ENCODE data around the gene ACAD11. TPM values are rescaled to one million over a fixed set of nuclear protein-coding genes. Genes with fewer than 3 reads are reported as not detected.

The ACAD11 gene, protein sequence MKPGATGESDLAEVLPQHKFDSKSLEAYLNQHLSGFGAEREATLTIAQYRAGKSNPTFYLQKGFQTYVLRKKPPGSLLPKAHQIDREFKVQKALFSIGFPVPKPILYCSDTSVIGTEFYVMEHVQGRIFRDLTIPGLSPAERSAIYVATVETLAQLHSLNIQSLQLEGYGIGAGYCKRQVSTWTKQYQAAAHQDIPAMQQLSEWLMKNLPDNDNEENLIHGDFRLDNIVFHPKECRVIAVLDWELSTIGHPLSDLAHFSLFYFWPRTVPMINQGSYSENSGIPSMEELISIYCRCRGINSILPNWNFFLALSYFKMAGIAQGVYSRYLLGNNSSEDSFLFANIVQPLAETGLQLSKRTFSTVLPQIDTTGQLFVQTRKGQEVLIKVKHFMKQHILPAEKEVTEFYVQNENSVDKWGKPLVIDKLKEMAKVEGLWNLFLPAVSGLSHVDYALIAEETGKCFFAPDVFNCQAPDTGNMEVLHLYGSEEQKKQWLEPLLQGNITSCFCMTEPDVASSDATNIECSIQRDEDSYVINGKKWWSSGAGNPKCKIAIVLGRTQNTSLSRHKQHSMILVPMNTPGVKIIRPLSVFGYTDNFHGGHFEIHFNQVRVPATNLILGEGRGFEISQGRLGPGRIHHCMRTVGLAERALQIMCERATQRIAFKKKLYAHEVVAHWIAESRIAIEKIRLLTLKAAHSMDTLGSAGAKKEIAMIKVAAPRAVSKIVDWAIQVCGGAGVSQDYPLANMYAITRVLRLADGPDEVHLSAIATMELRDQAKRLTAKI
- total RNA-seq (13.6 TPM), polyA plus RNA-seq (ENCODE audit: insufficient read depth in 1 of 8, insufficient read length in 8 of 8, low replicate concordance in 1 of 8) (10 to 100 TPM in 6 of 8 donors, 1 to 10 TPM in 2; 7.4 to 16.7 (median 10.9) TPM)
- long read RNA-seq, donor 1, partial matches to known transcripts: 0 of 3 reads
- long read RNA-seq, donor 1, other reads (novel, unspliced or antisense): 0 of 3 reads
- long read RNA-seq, donor 2: 0 reads
- long read RNA-seq, donor 3, full-length matches to known transcripts: 2 of 2 reads
- long read RNA-seq, donor 3, partial matches to known transcripts: 0 of 2 reads
- long read RNA-seq, donor 3, other reads (novel, unspliced or antisense): 0 of 2 reads
- long read RNA-seq, donor 4: 0 reads
- long read RNA-seq, donor 5, full-length matches to known transcripts: 4 of 4 reads
- long read RNA-seq, donor 5, partial matches to known transcripts: 0 of 4 reads
- long read RNA-seq, donor 5, other reads (novel, unspliced or antisense): 0 of 4 reads
- long read RNA-seq, donor 6, full-length matches to known transcripts: 2 of 2 reads
- long read RNA-seq, donor 6, partial matches to known transcripts: 0 of 2 reads
- long read RNA-seq, donor 6, other reads (novel, unspliced or antisense): 0 of 2 reads
- long read RNA-seq, donor 7, full-length matches to known transcripts: 2 of 2 reads
- long read RNA-seq, donor 7, partial matches to known transcripts: 0 of 2 reads
- long read RNA-seq, donor 7, other reads (novel, unspliced or antisense): 0 of 2 reads
- long read RNA-seq, donor 8, full-length matches to known transcripts: 4 of 4 reads
- long read RNA-seq, donor 8, partial matches to known transcripts: 0 of 4 reads
- long read RNA-seq, donor 8, other reads (novel, unspliced or antisense): 0 of 4 reads
- long read RNA-seq, donor 9: 0 reads
- long read RNA-seq, donor 10, partial matches to known transcripts: 0 of 2 reads
- long read RNA-seq, donor 10, other reads (novel, unspliced or antisense): 0 of 2 reads
- long read RNA-seq, donor 11: 0 reads

DNA sequence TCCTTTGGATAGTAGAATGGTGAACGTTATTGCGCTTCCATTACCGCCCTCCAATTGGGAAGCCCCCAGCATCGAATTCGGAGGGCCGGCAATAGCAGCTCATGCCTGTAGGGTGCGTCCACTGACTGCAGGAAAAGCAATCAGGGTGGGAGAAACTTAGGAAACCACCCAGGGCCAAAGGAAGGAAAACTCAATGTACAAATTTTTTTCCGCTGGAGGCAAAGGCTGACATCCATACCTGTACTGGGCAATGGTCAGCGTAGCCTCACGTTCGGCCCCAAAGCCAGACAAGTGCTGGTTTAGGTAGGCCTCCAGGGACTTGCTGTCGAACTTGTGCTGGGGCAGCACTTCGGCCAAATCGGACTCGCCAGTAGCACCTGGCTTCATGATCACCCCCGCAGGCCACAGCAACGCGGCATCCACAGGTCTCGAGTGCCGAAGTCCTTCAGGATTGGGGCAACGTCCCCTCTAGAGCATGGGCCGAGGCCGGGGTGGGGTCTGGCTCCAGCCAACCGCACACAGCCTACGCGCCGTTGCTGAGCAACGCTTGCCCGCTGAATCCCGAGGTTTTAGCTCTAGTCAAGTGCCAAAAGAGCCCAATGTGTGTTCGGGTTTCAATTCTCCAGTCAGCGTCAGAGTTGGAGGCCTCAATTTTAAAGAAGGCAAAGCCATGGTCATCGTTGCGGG, at the start of gene ACAD11:
TSS of gene ACAD11 (minus strand) at position 445 of the 687 bp plus-strand sequence. CDS start at position 387, 58 bp downstream.
- peak; percentile 88 for DNase-seq
- Histone ChIP-seq H3K27me3 (ENCODE audit: control insufficient read depth, insufficient read depth, low read length) (no peaks in the 10 kb centered on the region), H3K27ac (ENCODE audit: low read length) (peak within 1 kb of the TSS; percentile 94), H3K4me3 (ENCODE audit: low read length) (peak within 1 kb of the TSS; percentile 69), H3K36me3 (ENCODE audit: control insufficient read depth, insufficient read depth, low read length) (no peaks in the 10 kb centered on the region), H3K4me1 (ENCODE audit: control insufficient read depth, insufficient read depth, low read length) (peaks cover 2% of the 10 kb centered on the region), H3K9me3 (replicated peaks; ENCODE audit: control insufficient read depth, low read depth, low read length) (no peaks in the 10 kb centered on the region)
- WGBS (ENCODE audit: insufficient coverage): 0% methylated on average over 29 of the region's 34 CpGs

GRCh38 chr3:132703733-132704132, 44.1 kb upstream of the ACAD11 start:
- H3K36me3 ChIP-seq (ENCODE audit: control insufficient read depth, insufficient read depth, low read length): peaks cover 32% of the 10 kb centered on the region
- DNase-seq: no peak
- H3K4me1 ChIP-seq (ENCODE audit: control insufficient read depth, insufficient read depth, low read length): no peaks in the 10 kb centered on the region
- no peak overlapping the region for H3K27ac ChIP-seq (ENCODE audit: low read length)
- no peaks in the 10 kb centered on the region for H3K27me3 ChIP-seq (ENCODE audit: control insufficient read depth, insufficient read depth, low read length)
- H3K4me3 ChIP-seq (ENCODE audit: low read length): no peak overlapping the region
- H3K9me3 ChIP-seq (replicated peaks; ENCODE audit: control insufficient read depth, low read depth, low read length): no peaks in the 10 kb centered on the region
- WGBS (ENCODE audit: insufficient coverage): 100% methylated on average over 1 of the region's 2 CpGs

- H3K36me3 ChIP-seq (ENCODE audit: control insufficient read depth, insufficient read depth, low read length): peaks cover 34% of the 10 kb centered on the region
- no peak overlapping the region for H3K27ac ChIP-seq (ENCODE audit: low read length)
- WGBS (ENCODE audit: insufficient coverage): no CpG with 5 or more reads among the region's 1 CpG
- no peaks in the 10 kb centered on the region for H3K9me3 ChIP-seq (replicated peaks; ENCODE audit: control insufficient read depth, low read depth, low read length)
- no peaks in the 10 kb centered on the region for H3K27me3 ChIP-seq (ENCODE audit: control insufficient read depth, insufficient read depth, low read length)
- H3K4me1 ChIP-seq (ENCODE audit: control insufficient read depth, insufficient read depth, low read length): no peaks in the 10 kb centered on the region
- no peak for DNase-seq
- no peak overlapping the region for H3K4me3 ChIP-seq (ENCODE audit: low read length)
Measured at GRCh38 chr3:132695422-132695821, 35.8 kb upstream of the ACAD11 start.

DNA sequence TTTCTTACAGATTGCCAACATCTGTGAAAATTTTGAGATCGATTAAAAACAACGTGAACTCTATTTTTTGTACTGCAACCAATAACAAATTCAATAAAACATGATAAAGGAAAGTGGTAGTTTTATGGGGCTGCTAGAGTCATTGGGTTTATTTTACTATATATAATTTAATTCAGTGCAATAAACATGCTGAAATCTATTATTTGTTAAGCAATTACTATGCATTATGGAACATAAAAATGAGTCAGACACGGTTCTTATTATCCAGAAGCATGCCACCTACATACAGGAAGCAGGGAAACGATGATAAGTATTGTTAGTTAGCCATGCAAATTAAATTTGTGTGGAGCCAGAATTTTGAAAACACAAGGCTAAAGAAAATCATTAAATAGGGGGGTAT, 35.4 kb upstream of the ACAD11 start:
- H3K4me1 ChIP-seq (ENCODE audit: control insufficient read depth, insufficient read depth, low read length): no peaks in the 10 kb centered on the region
- no peak overlapping the region for H3K27ac ChIP-seq (ENCODE audit: low read length)
- H3K4me3 ChIP-seq (ENCODE audit: low read length): no peak overlapping the region
- peaks cover 37% of the 10 kb centered on the region for H3K36me3 ChIP-seq (ENCODE audit: control insufficient read depth, insufficient read depth, low read length)
- H3K27me3 ChIP-seq (ENCODE audit: control insufficient read depth, insufficient read depth, low read length): no peaks in the 10 kb centered on the region
- no CpG with 5 or more reads among the region's 4 CpGs for WGBS (ENCODE audit: insufficient coverage)
- H3K9me3 ChIP-seq (replicated peaks; ENCODE audit: control insufficient read depth, low read depth, low read length): no peaks in the 10 kb centered on the region
- DNase-seq: no peak

DNA sequence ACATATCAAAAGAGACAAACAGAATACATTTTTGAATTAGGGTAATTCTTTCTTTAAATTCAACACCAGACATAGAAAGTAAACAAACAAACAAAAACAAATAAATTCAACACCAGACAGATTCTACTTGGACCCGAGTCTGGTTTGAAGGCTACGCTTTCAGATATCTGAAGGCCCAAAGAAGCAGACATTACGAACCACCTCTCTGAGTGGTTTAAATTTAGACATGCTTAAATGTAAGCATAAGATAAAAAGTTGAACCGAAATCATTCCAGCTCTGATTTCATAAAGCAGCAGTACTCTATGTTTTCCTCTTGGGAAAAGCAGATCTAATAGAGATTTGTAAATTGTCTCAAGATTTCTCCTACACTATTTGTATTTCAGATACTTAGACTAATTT, 30.4 kb upstream of the ACAD11 start:
- Histone ChIP-seq H3K9me3 (replicated peaks; ENCODE audit: control insufficient read depth, low read depth, low read length) (no peaks in the 10 kb centered on the region), H3K27ac (ENCODE audit: low read length) (no peak overlapping the region), H3K27me3 (ENCODE audit: control insufficient read depth, insufficient read depth, low read length) (no peaks in the 10 kb centered on the region), H3K4me3 (ENCODE audit: low read length) (no peak overlapping the region), H3K4me1 (ENCODE audit: control insufficient read depth, insufficient read depth, low read length) (no peaks in the 10 kb centered on the region), H3K36me3 (ENCODE audit: control insufficient read depth, insufficient read depth, low read length) (peaks cover 37% of the 10 kb centered on the region)
- no peak for DNase-seq
- 87% methylated on average over 3 of the region's 4 CpGs for WGBS (ENCODE audit: insufficient coverage)

DNA sequence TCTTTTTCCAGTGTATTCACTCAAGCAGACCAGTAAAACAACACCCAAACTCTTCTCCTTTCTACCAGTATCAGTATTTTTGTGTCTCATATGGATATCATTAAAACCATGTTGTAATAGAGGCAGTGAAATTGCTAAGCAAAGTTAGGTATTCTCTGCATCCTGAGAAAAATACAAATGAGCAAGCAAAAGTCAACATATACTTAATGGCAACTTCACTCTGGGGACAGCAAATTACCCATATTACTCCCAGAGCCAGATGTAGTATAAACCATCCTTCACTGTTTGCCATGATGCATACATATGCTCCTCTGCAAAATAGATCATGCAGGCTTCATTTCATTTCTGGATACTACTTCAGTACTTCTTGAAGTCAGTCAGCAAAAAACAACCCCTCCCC, 22.6 kb upstream of the ACAD11 start:
- H3K27me3 ChIP-seq (ENCODE audit: control insufficient read depth, insufficient read depth, low read length): no peaks in the 10 kb centered on the region
- H3K4me1 ChIP-seq (ENCODE audit: control insufficient read depth, insufficient read depth, low read length): no peaks in the 10 kb centered on the region
- H3K4me3 ChIP-seq (ENCODE audit: low read length): no peak overlapping the region
- DNase-seq: peak; percentile 71
- H3K9me3 ChIP-seq (replicated peaks; ENCODE audit: control insufficient read depth, low read depth, low read length): no peaks in the 10 kb centered on the region
- peaks cover 24% of the 10 kb centered on the region for H3K36me3 ChIP-seq (ENCODE audit: control insufficient read depth, insufficient read depth, low read length)
- H3K27ac ChIP-seq (ENCODE audit: low read length): no peak overlapping the region

- Histone ChIP-seq H3K4me3 (ENCODE audit: low read length) (no peak overlapping the region), H3K36me3 (ENCODE audit: control insufficient read depth, insufficient read depth, low read length) (peaks cover 24% of the 10 kb centered on the region), H3K4me1 (ENCODE audit: control insufficient read depth, insufficient read depth, low read length) (no peaks in the 10 kb centered on the region), H3K27ac (ENCODE audit: low read length) (no peak overlapping the region), H3K27me3 (ENCODE audit: control insufficient read depth, insufficient read depth, low read length) (no peaks in the 10 kb centered on the region), H3K9me3 (replicated peaks; ENCODE audit: control insufficient read depth, low read depth, low read length) (no peaks in the 10 kb centered on the region)
- DNase-seq: peak; percentile 78
- WGBS (ENCODE audit: insufficient coverage): no CpG with 5 or more reads among the region's 3 CpGs
Measured at GRCh38 chr3:132681421-132681820, 21.8 kb upstream of the ACAD11 start.

DNA sequence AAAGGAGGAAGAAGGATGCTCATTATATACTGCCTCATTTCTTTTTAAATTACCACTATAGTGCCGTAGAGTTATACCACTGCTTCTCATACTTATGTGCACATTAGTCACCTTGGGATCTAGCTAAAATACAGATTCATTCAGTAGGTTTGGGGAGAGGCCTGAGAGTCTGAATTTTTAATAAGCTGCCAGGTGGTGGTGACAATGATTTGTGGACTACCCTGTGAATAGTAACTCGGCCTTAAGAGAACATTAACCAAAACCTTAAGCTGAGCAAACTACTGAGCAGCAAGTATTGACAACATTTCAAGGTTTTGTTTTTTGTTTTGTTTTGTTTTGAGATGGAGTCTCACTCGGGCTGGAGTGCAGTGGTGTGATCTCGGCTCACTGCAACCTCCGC, 20.3 kb upstream of the ACAD11 start:
- H3K4me1 ChIP-seq (ENCODE audit: control insufficient read depth, insufficient read depth, low read length): no peaks in the 10 kb centered on the region
- no peak overlapping the region for H3K27ac ChIP-seq (ENCODE audit: low read length)
- no peak overlapping the region for H3K4me3 ChIP-seq (ENCODE audit: low read length)
- H3K9me3 ChIP-seq (replicated peaks; ENCODE audit: control insufficient read depth, low read depth, low read length): no peaks in the 10 kb centered on the region
- no peaks in the 10 kb centered on the region for H3K27me3 ChIP-seq (ENCODE audit: control insufficient read depth, insufficient read depth, low read length)
- 97% methylated on average over 3 of the region's 5 CpGs for WGBS (ENCODE audit: insufficient coverage)
- H3K36me3 ChIP-seq (ENCODE audit: control insufficient read depth, insufficient read depth, low read length): peaks cover 21% of the 10 kb centered on the region
- DNase-seq: no peak

- no peak for DNase-seq
- no peaks in the 10 kb centered on the region for H3K4me1 ChIP-seq (ENCODE audit: control insufficient read depth, insufficient read depth, low read length)
- H3K27me3 ChIP-seq (ENCODE audit: control insufficient read depth, insufficient read depth, low read length): no peaks in the 10 kb centered on the region
- peaks cover 11% of the 10 kb centered on the region for H3K36me3 ChIP-seq (ENCODE audit: control insufficient read depth, insufficient read depth, low read length)
- no peaks in the 10 kb centered on the region for H3K9me3 ChIP-seq (replicated peaks; ENCODE audit: control insufficient read depth, low read depth, low read length)
- H3K27ac ChIP-seq (ENCODE audit: low read length): no peak overlapping the region
- no peak overlapping the region for H3K4me3 ChIP-seq (ENCODE audit: low read length)
Measured at GRCh38 chr3:132675408-132675807, 15.8 kb upstream of the ACAD11 start.

Measured in muscle of leg (tissue), 16 donors.